Activated T-cell treated with anti-CD3 and anti-CD28 coated beads for 1 hour (primary cell): ENCODE results near the gene ETS1.
"Not testable (repeated sequence)": the region's sequence is repeated elsewhere in the genome, so short reads cannot be mapped to it uniquely, and the experiment has no call there.

Source experiments
- DNase-seq: peaks from one replicate; pipeline ENCODE4 v3.0.0-alpha.2; 2020; ENCODE audit warnings: low read depth

ETS1 gene

DNA sequence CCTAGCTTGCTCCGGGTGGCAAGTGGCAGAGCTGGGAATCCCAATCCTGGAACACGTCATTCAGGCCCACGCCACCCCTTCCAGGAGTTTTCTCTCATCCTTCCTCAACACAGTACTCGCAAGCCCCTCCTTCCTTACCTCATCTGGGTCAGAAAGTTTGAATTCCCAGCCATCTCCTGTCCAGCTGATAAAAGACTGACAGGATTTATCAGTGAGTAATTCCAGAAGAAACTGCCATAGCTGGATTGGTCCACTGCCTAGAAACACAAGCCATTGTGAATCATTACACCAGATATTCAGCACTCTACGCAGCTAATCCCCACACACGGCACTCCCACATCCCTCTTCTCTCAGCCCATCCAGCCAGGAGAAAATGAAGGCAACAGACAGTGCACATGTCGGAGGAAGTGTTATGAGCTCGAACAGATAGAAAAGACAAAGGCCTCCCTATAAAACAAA, 124.0 kb downstream of the ETS1 start:
- DNase-seq: no peak

GRCh38 chr11:128462922-128463321, 124.4 kb downstream of the ETS1 start:
- DNase-seq: no peak

- no peak for DNase-seq
Observed at GRCh38 chr11:128462189-128462588, 125.2 kb downstream of the ETS1 start.

GRCh38 chr11:128458321-128458720, 129.0 kb downstream of the ETS1 start:
- no peak for DNase-seq

GRCh38 chr11:128457874-128458273, 129.5 kb downstream of the ETS1 start:
- DNase-seq: no peak

DNA sequence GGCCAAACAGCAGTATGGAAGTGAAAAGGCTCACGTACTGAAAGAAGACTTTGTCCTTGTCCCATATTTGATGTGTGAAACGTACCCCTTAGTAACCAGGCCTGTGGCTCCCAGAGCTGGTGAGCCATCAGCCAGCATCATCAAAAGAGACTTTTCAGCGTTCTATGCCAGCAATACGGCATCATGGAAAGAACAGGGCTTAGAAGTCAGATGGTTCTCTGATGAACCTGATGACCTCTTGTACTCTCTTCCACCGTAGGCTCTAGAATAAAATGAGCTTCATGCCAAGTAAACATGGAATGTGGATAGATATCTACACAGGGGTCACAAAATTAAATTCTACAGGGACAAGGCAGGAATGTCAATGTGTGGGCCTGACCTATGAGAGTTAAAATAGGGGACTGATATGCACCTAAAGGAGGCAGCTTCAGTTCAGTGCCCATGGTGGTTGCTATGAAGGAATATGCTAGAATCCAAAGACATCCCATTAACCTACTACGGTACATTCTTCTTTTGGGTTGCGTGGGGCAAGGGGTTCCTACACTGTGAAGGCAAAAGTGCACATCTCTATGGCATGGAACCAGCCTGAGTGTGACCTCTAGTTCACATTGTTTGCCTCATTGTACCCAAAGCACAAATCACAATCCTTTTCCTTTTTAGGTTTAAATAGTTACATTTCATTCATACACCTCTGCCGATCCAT, 130.6 kb downstream of the ETS1 start:
- DNase-seq: no peak

DNA sequence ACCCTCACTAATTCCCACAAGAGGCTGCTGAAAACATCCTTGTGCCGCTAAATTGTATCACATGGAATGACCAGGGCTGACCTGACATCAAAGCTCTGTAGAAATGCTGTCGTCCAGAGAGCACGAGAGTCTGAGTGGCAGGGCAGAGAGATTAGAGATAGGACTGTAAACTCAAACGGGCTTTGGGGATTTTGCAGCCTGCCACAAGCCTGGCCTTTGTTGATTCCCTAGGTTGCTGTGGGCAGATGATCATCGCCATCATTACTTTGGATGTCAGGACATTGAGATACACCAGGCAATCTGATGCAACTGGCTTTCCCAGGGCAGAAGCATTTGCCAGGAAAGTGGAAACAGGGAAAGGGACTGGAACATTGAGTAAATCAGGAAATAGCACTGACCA, 131.6 kb downstream of the ETS1 start:
- DNase-seq: no peak

DNA sequence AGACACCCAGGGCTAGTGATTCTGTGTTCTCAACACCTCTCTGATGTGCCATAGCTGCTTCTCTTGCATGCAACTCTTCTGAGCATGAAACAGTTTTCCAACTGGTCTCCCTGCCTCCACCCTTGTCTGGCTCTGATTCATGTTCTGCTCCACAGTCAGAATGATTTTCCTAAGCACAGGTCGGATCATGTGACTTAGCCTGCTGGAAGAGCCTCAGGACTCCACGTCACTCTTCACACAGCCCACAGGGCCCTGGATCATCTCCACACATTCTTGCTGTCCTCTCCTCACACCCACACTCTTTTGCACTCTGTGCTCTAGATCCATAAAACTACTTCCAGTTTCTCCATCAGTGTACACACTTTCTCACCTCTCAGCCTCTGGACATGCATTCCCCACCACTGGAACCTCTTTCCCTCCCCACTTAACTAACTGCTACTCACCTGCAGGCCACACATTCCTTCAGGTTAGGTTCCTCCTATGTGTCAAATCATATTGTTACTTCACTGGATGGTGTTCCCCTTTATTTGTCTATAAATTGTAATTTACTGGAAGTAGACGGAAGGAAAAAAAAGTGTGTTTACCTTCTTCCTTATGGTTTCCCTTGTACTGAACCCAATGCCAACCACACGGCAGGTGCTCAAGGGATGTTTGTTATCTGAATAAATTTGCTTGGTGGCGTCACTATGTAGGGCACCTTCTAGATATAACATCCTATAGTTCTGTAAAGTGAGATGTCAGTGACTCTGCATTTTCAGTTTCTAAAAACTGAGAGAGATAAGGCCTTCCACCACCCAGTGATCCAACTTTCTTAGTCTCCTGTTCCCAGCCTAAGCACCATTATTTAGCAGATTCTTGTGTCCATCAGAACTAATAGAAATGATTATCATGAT, 133.7 kb downstream of the ETS1 start:
- no peak for DNase-seq

GRCh38 chr11:128451652-128452470, 135.5 kb downstream of the ETS1 start:
- no peak for DNase-seq

DNA sequence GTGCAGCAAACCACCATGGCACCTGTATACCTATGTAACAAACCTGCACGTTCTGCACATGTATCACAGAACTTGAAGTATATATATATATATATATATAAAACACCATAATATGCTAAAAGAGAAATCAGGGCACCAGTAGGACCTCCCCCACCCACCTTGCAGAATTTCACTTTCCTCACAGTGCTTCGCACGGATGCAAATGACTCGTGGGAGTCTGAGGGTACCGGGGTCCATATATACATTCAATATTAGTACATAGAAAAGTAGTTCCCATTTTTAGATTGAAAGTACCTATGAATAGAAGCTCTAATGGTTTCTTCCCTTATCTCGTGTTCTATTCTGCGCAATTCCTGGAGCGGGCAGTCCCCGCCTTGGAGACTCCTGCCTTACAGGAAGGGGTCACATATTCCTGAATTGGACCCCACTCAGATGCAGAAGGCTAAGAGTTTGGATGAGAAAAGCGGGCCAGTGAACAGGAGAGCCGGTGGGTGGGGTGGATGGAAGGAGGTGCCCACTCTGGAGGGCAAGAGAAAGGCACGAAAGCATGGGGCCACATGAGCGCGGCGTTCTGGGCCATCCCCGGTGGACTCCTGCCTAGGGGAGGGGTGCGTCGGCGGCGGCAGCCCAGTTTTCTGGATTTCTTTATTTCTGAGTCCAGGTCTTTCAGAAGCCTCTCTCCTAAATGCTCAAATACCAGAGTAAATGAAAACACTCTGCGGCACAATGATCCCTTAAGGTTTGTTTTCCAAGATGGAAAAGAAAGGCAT, 136.3 kb downstream of the ETS1 start:
- no peak for DNase-seq

DNA sequence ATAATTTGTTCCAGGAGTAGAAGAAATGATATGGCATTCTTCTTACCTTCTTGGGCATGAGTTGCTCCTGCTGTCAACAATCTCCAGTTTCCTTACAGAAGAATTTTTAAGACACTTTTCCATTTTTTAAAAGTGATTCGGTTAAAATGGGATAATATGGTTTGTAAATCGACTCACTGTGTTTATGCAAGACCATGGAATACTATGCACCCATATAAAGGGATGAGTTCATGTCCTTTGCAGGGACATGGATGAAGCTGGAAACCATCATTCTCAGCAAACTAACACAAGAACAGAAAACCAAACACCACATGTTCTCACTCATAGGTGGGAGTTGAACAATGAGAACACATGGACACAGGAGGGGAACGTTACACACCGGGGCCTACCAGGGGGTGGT, 136.9 kb downstream of the ETS1 start:
- not testable (repeated sequence) for DNase-seq

- DNase-seq: no peak
Observed at GRCh38 chr11:128448981-128449713, 138.2 kb downstream of the ETS1 start.

DNA sequence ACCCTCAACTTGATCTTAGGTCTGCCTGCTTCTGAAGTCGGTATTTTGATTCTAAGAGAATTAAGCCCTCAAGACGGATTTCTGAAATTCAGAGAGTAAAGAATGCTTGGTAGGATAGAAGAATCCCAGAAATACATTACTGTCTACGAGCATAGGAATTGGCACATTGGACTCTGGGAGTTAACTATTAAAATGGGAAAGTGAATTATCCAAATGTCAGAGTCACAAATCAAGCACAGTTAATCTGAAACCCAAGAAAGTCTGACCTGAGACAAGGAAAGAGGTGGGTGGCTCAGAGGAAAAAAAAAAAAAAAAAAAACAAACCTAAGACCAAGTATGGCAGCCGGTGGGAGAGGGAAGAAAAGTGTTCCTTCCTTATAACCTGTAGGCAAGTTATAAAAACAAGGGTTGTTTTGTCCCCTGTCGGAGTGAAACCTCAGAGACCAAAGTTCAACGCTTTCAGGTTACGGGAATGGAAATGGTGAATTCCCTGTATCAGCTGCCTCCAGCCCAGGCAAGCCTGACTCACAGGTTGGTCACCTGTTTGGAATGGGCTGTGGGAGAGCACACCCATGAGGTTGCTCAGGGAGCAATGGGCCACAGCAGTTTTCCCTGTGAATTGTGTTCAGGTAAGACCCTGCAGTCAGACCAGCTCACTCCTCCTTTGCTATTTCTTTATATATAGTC, 139.0 kb downstream of the ETS1 start:
- no peak for DNase-seq

- DNase-seq: no peak
Observed at GRCh38 chr11:128447233-128447632, 140.1 kb downstream of the ETS1 start.

- DNase-seq: not testable (repeated sequence)
Observed at GRCh38 chr11:128445921-128446320, 141.4 kb downstream of the ETS1 start.

GRCh38 chr11:128437136-128437535, 150.2 kb downstream of the ETS1 start:
- no peak for DNase-seq

DNA sequence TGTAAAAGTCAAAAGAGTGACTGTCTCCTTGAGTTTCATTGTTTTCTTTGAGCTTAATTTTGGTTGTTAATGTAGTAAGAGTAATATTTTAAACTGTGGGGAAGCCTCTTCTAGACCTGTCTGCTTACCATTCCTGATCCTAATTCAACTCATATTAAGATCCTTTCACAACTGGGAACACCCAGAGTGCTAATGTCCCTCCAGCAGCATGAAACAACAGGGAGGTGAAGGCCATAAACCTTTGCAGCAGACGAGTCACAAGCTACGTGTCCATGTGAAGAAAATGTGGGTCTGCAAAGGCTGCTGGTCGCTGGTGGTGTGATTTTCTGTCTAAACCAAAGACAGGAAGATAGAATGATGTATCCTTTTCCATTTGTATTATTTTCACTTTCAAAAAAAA, 152.5 kb downstream of the ETS1 start:
- no peak for DNase-seq

DNA sequence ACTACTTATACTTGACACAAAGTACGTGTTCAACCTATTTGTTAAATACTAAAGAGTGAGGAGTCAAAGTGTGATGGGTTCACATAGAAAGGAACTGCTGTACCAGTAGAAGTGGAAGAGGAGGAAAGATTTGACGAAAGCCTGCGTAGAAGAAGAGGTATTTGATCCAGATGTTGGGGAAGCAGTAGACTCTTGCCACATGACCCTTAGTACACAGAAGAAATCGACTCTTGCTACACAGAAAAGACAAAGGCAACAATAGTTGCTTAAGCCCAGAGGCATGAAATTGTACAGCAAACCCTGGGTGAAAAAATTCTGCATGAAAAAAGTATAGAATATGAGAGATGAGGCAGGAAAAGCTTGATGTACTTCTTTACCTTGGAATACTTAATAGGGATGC, 152.9 kb downstream of the ETS1 start:
- no peak for DNase-seq

GRCh38 chr11:128432926-128433325, 154.4 kb downstream of the ETS1 start:
- DNase-seq: no peak

DNA sequence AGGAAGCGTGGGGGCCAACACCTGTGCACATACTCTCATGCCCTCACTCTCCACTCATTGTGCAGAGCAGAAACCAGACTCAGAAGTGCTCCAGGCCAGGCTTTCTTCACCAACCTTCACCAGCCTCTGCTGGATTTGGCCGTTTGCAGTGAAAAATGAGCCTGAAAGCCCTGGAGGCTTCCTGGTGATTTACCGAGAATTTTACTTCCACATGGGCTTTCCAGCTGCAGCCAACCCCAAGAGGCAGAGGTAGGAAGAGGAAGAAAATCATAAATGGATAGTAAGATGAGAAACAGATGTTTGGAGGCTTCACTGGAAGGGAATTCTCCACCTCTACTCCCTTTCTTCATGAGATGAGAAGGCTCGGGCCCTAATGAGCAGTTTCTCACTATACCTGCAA, 155.4 kb downstream of the ETS1 start:
- no peak for DNase-seq
